B cell (primary cell): Measurements from ENCODE around the gene EPHA10. TPM values are rescaled to one million over a fixed set of nuclear protein-coding genes. Genes with fewer than 3 reads are reported as not detected.

ENCODE experiments used
- ATAC-seq: fragments of 200-7000 bp; cut with Tn5 transposase; one replicate; pipeline ENCODE4 v1.10.0; 2021; ENCODE audit warnings: low read depth, mild to moderate bottlenecking, moderate number of reproducible peaks, moderate library complexity
- CTCF ChIA-PET: fragments of 350-600 bp; sonication (Branson Sonifier 250); formaldehyde crosslinking; loops from one replicate; lab custom pipeline; 2021; ENCODE audit warnings: antibody characterized with exemption, inconsistent platforms; lab: Charles Lee
- POLR2A ChIA-PET: fragments of 350-600 bp; sonication (Branson Sonifier 250); formaldehyde crosslinking; loops from one replicate; lab custom pipeline; 2021; ENCODE audit warnings: antibody characterized with exemption; lab: Charles Lee
- DNase-seq: peaks from one replicate; pipeline ENCODE4 v3.0.0; 2013
- H2AFZ ChIP-seq: 2 replicates; pipeline ENCODE4 v1.6.1; 2012; ENCODE audit warnings: mild to moderate bottlenecking, low read depth, low read length; ENCODE audit not compliant: insufficient read depth, poor library complexity, severe bottlenecking
- H3K27ac ChIP-seq, 2 donors: 1 replicate in 1 of 2; 2 replicates in 1 of 2; pipeline ENCODE4 v1.5.1; 2012 to 2013; ENCODE audit warnings: low read length in 2 of 2, mild to moderate bottlenecking in 2 of 2, moderate library complexity in 1 of 2
- H3K27me3 ChIP-seq, 4 experiments: fragments of 200-600 bp in 1 of 4; sonication (generic) in 1 of 4; replicated peaks in 1 of 4; 1 replicate in 2 of 4; 2 replicates in 2 of 4; pipeline versions ENCODE4 v1.6.1 to v1.7.0; 2013 to 2016; ENCODE audit warnings: low read length in 3 of 4, mild to moderate bottlenecking in 2 of 4, mixed read lengths in 1 of 4, moderate library complexity in 1 of 4; ENCODE audit not compliant: insufficient read depth in 4 of 4, control insufficient read depth in 3 of 4; ENCODE audit errors: control extremely low read depth in 1 of 4
- H3K36me3 ChIP-seq, 2 experiments: replicated peaks in 1 of 2; 1 replicate in 1 of 2; 2 replicates in 1 of 2; pipeline versions ENCODE4 v1.6.1 to v1.7.1; 2013; ENCODE audit warnings: low read length in 1 of 2; ENCODE audit not compliant: insufficient read depth in 2 of 2, control insufficient read depth in 1 of 2; ENCODE audit errors: control extremely low read depth in 1 of 2, extremely low read depth in 1 of 2
- H3K4me1 ChIP-seq, 2 donors: fragments of 200-600 bp in 1 of 2; sonication (generic) in 1 of 2; 1 replicate in 1 of 2; 2 replicates in 1 of 2; pipeline versions ENCODE4 v1.5.1 to v1.6.1; 2013 to 2017; ENCODE audit warnings: low read length in 2 of 2; ENCODE audit not compliant: control insufficient read depth in 2 of 2, insufficient read depth in 2 of 2
- H3K4me2 ChIP-seq: replicated peaks from 2 replicates; pipeline ENCODE3; 2012; ENCODE audit warnings: mild to moderate bottlenecking, low read depth, low read length; ENCODE audit not compliant: poor library complexity, severe bottlenecking
- H3K4me3 ChIP-seq, 5 experiments: fragments of 200-600 bp in 1 of 5; sonication (generic) in 1 of 5; 1 replicate in 3 of 5; 2 replicates in 2 of 5; pipeline versions ENCODE4 v1.5.1 to v1.7.0; 2011 to 2016; ENCODE audit warnings: low read length in 4 of 5, mild to moderate bottlenecking in 4 of 5, low read depth in 2 of 5, control low read depth in 1 of 5, moderate library complexity in 1 of 5; ENCODE audit not compliant: insufficient read depth in 1 of 5; ENCODE audit errors: control extremely low read depth in 1 of 5, extremely low read depth in 1 of 5
- H3K79me2 ChIP-seq: fragments of 200-600 bp; sonication (generic); one replicate; pipeline ENCODE4 v1.6.0; 2016; ENCODE audit warnings: low read length; ENCODE audit not compliant: control insufficient read depth, insufficient read depth
- H3K9ac ChIP-seq: fragments of 200-600 bp; sonication (generic); 2 replicates; pipeline ENCODE4 v1.6.1; 2017; ENCODE audit warnings: mild to moderate bottlenecking, low read length, moderate library complexity
- H3K9me3 ChIP-seq, 3 donors: one replicate each; pipeline versions ENCODE4 v1.6.1 to v1.7.1; 2013; ENCODE audit warnings: low read length in 2 of 3; ENCODE audit not compliant: control insufficient read depth in 2 of 3, insufficient read depth in 1 of 3; ENCODE audit errors: control extremely low read depth in 1 of 3
- H4K20me1 ChIP-seq: 2 replicates; pipeline ENCODE4 v1.6.0; 2012; ENCODE audit warnings: mild to moderate bottlenecking, low read length; ENCODE audit not compliant: insufficient read depth, control insufficient read depth, poor library complexity, severe bottlenecking
- H3K27ac Mint-ChIP-seq: one replicate; pipeline ENCODE4 v1.8.0; 2021; ENCODE audit warnings: mixed read lengths
- H3K27me3 Mint-ChIP-seq: one replicate; pipeline ENCODE4 v1.8.0; 2021; ENCODE audit warnings: mixed read lengths
- H3K4me1 Mint-ChIP-seq: one replicate; pipeline ENCODE4 v1.8.0; 2021; ENCODE audit warnings: mixed read lengths
- H3K4me3 Mint-ChIP-seq: one replicate; pipeline ENCODE4 v1.8.0; 2021; ENCODE audit warnings: mixed read lengths
- H3K9me3 Mint-ChIP-seq: one replicate; pipeline ENCODE4 v1.8.0; 2022; ENCODE audit warnings: mixed read lengths; ENCODE audit not compliant: insufficient read depth
- CTCF ChIP-seq: fragments of 200-600 bp; IDR thresholded peaks from one replicate; pipeline ENCODE4 v1.8.0; 2022; ENCODE audit warnings: antibody characterized with exemption, mild to moderate bottlenecking
- EZH2 ChIP-seq: IDR thresholded peaks from 2 replicates; pipeline ENCODE4 v1.6.1; 2012; ENCODE audit warnings: borderline replicate concordance, low read depth, mild to moderate bottlenecking, moderate library complexity, low read length; ENCODE audit not compliant: insufficient read depth, poor library complexity, severe bottlenecking
- WGBS: methylation state at CpG from one replicate; pipeline ENCODE4 v1.1.5; 2013; ENCODE audit warnings: missing lambda C conversion rate; ENCODE audit not compliant: insufficient coverage; 5-methylcytosine and 5-hydroxymethylcytosine counted together
- intact Hi-C: fragments of 100-400 bp; cut with micrococcal nuclease; formaldehyde crosslinking; loops from one replicate; pipeline ENCODE4 v1.10.0; 2022
- polyA plus RNA-seq: library from polyadenylated mRNA; depleted of rRNA; stranded (reverse); fragments of >200 nt; gene quantifications from 2 replicates; pipeline ENCODE4 v1.2.3, GENCODE V29; 2012
- total RNA-seq, 2 donors: library from RNA; stranded (reverse); fragments of 120-200 nt in 1 of 2; gene quantifications; 1 replicate in 1 of 2; 2 replicates in 1 of 2; pipeline versions ENCODE4 v1.2.3 to v1.2.4, GENCODE V29; 2013 to 2022

The EPHA10 gene
- total and polyA plus RNA-seq, 2 donors (not counting 1 experiment from before 2014, with no cell fraction given), result 0.39 to 0.94 TPM

- ChIA-PET CTCF (no interaction called here), POLR2A (no interaction called here)
- DNase-seq (no peak), ATAC-seq (no peak)
- no peak overlapping the region for H3K27ac ChIP-seq
- intact Hi-C loops, result no loop called here
- H4K20me1 ChIP-seq, result no peaks in the 10 kb centered on the region
- TF ChIP-seq CTCF, result no peak
- TF ChIP-seq EZH2, result no peak
- Mint-ChIP-seq H3K4me3 (no peak overlapping the region), H3K4me1 (no peaks in the 10 kb centered on the region), H3K27me3 (peaks cover 26% of the 10 kb centered on the region), H3K27ac (no peak overlapping the region), H3K9me3 (no peaks in the 10 kb centered on the region)
- H3K36me3 ChIP-seq, result no peaks in the 10 kb centered on the region
- H3K9me3 ChIP-seq, result no peaks in the 10 kb centered on the region
- H3K4me2 ChIP-seq, result no peak overlapping the region
- H3K79me2 ChIP-seq, result no peaks in the 10 kb centered on the region
- H2AFZ ChIP-seq, result no peak overlapping the region
- H3K4me3 ChIP-seq, result no peak overlapping the region
- H3K4me1 ChIP-seq, result no peaks in the 10 kb centered on the region
- H3K27me3 ChIP-seq, result peaks cover 0 to 2% (median 0%) of the 10 kb centered on the region in 4 experiments
- no peak overlapping the region for H3K9ac ChIP-seq
- 98% methylated on average over 4 of the region's 6 CpGs for WGBS
Observed at GRCh38 chr1:37723072-37723389, 41.9 kb downstream of the EPHA10 start.

GRCh38 chr1:37722181-37723071 lies 42.5 kb downstream of the EPHA10 start:
- no peaks in the 10 kb centered on the region for H4K20me1 ChIP-seq
- DNase-seq, result no peak
- H3K27me3 Mint-ChIP-seq, result peaks cover 19% of the 10 kb centered on the region
- no peak overlapping the region for H2AFZ ChIP-seq
- H3K27me3 ChIP-seq, result peaks cover 0 to 2% (median 0%) of the 10 kb centered on the region in 4 experiments
- WGBS, result 90% methylated on average over 11 of the region's 14 CpGs
- TF ChIP-seq CTCF (no peak), EZH2 (no peak)
- no peaks in the 10 kb centered on the region for H3K9me3 Mint-ChIP-seq
- no peak overlapping the region for H3K4me3 ChIP-seq
- POLR2A ChIA-PET, result no interaction called here
- H3K36me3 ChIP-seq, result no peaks in the 10 kb centered on the region
- H3K27ac ChIP-seq, result no peak overlapping the region
- H3K79me2 ChIP-seq, result no peaks in the 10 kb centered on the region
- H3K4me1 ChIP-seq, result no peaks in the 10 kb centered on the region
- no peak for ATAC-seq
- intact Hi-C loops, result no loop called here
- H3K4me3 Mint-ChIP-seq, result no peak overlapping the region
- H3K9me3 ChIP-seq, result no peaks in the 10 kb centered on the region
- CTCF ChIA-PET, result no interaction called here
- H3K9ac ChIP-seq, result no peak overlapping the region
- no peak overlapping the region for H3K27ac Mint-ChIP-seq
- H3K4me2 ChIP-seq, result no peak overlapping the region
- H3K4me1 Mint-ChIP-seq, result no peaks in the 10 kb centered on the region
